Keratinocyte (primary cell): ENCODE results near the gene TBC1D8.

Source experiments
- EZH2 ChIP-seq: IDR thresholded peaks from one replicate; pipeline ENCODE4 v1.6.1; 2012; ENCODE audit warnings: inconsistent platforms, mild to moderate bottlenecking, low read length, moderate library complexity
- TF ChIP-seq, protein P1 (sequence below), 3 experiments: IDR thresholded peaks in 1 of 3; conservative IDR thresholded peaks in 1 of 3; optimal IDR thresholded peaks in 1 of 3; 2 replicates in 2 of 3; 3 replicates in 1 of 3; pipeline versions ENCODE3 to v1.5.1; 2011; ENCODE audit warnings: low read length in 3 of 3, mild to moderate bottlenecking in 3 of 3, moderate library complexity in 2 of 3, control low read depth in 1 of 3, inconsistent platforms in 1 of 3; ENCODE audit not compliant: insufficient read depth in 2 of 3; ENCODE audit errors: extremely low read depth in 1 of 3

DNA sequence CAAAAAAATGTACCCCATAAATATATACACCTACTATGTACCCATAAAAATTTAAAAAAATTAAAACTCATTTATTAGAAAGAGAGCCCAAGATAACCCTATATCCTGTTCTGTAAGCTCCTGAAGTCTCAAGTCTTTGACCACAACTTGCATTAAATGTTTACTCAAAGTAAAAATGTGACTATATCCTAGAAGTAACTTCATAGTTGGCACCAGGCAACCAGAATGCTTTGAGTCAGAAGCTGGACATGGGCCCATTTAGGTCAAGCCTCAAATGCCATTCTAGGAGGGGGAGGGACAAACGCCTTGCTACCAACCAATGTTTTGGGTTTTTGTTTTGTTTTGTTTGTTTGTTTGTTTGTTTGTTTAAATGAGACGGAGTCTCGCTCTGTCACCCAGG is 9.3 kb upstream of the TBC1D8 start:
- TF ChIP-seq, protein P1, sequence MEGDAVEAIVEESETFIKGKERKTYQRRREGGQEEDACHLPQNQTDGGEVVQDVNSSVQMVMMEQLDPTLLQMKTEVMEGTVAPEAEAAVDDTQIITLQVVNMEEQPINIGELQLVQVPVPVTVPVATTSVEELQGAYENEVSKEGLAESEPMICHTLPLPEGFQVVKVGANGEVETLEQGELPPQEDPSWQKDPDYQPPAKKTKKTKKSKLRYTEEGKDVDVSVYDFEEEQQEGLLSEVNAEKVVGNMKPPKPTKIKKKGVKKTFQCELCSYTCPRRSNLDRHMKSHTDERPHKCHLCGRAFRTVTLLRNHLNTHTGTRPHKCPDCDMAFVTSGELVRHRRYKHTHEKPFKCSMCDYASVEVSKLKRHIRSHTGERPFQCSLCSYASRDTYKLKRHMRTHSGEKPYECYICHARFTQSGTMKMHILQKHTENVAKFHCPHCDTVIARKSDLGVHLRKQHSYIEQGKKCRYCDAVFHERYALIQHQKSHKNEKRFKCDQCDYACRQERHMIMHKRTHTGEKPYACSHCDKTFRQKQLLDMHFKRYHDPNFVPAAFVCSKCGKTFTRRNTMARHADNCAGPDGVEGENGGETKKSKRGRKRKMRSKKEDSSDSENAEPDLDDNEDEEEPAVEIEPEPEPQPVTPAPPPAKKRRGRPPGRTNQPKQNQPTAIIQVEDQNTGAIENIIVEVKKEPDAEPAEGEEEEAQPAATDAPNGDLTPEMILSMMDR (optimal IDR thresholded peaks at IDR 0.05 in 1 of 3, IDR thresholded peaks at IDR 0.05 in 1 of 3, conservative IDR thresholded peaks at IDR 0.05 in 1 of 3; ENCODE audit: extremely low read depth in 1 of 3, insufficient read depth in 2 of 3, low read length in 3 of 3) = no peak
- no peak for TF ChIP-seq EZH2
